ENCODE data around the gene TMEM223.
"Not testable (repeated sequence)": the region's sequence is repeated elsewhere in the genome, so short reads cannot be mapped to it uniquely, and the experiment has no call there.

The TMEM223 gene

GRCh38 chr11:62752994-62753735 lies 38.6 kb downstream of the TMEM223 start:
- DNase-seq = peak in 1 of 14 donors; percentile 35

- no peak for DNase-seq
Measured at GRCh38 chr11:62752177-62752785, 39.5 kb downstream of the TMEM223 start.

- DNase-seq = not testable (repeated sequence)
Measured at GRCh38 chr11:62749931-62750330, 41.9 kb downstream of the TMEM223 start.

GRCh38 chr11:62747475-62748160 lies 44.2 kb downstream of the TMEM223 start:
- no peak for DNase-seq
